ENCODE data around the gene SLFN5.
A peak's percentile ranks its signal among the peaks of the same experiment; 100 is the strongest.
"Not testable (repeated sequence)": the region's sequence is repeated elsewhere in the genome, so short reads cannot be mapped to it uniquely, and the experiment has no call there.

Gene SLFN5

GRCh38 chr17:35242805-35243560 lies at the start of gene SLFN5:
SLFN5 (plus strand) TSS chr17:35243072; CDS start chr17:35258691, 15,619 bp downstream.
- DNase-seq: peak; percentile 49

GRCh38 chr17:35194001-35194400 lies 48.9 kb upstream of the SLFN5 start, which contains the start of gene SLC35G3:
SLC35G3 (minus strand) TSS chr17:35194393; CDS start chr17:35194307, 86 bp downstream.
- DNase-seq: not testable (repeated sequence)

GRCh38 chr17:35195062-35195461 lies 47.8 kb upstream of the SLFN5 start:
- DNase-seq: not testable (repeated sequence)

- not testable (repeated sequence) for DNase-seq
Measured at GRCh38 chr17:35202582-35202981, 40.3 kb upstream of the SLFN5 start.

- DNase-seq: no peak
Measured at GRCh38 chr17:35210741-35211140, 32.1 kb upstream of the SLFN5 start.

- no peak for DNase-seq
Measured at GRCh38 chr17:35212668-35213067, 30.2 kb upstream of the SLFN5 start.

- no peak for DNase-seq
Measured at GRCh38 chr17:35213412-35213940, 29.4 kb upstream of the SLFN5 start.

GRCh38 chr17:35214192-35214591 lies 28.7 kb upstream of the SLFN5 start:
- DNase-seq: no peak

- no peak for DNase-seq
Measured at GRCh38 chr17:35214631-35215273, 28.1 kb upstream of the SLFN5 start.

GRCh38 chr17:35217107-35217506 lies 25.8 kb upstream of the SLFN5 start:
- no peak for DNase-seq

GRCh38 chr17:35218915-35219314 lies 24.0 kb upstream of the SLFN5 start:
- no peak for DNase-seq

- DNase-seq: no peak
Measured at GRCh38 chr17:35222452-35222851, 20.4 kb upstream of the SLFN5 start.

- DNase-seq: no peak
Measured at GRCh38 chr17:35224436-35224835, 18.4 kb upstream of the SLFN5 start.

GRCh38 chr17:35227546-35227945 lies 15.3 kb upstream of the SLFN5 start:
- no peak for DNase-seq

GRCh38 chr17:35229638-35230037 lies 13.2 kb upstream of the SLFN5 start:
- no peak for DNase-seq

- not testable (repeated sequence) for DNase-seq
Measured at GRCh38 chr17:35234315-35234714, 8.6 kb upstream of the SLFN5 start.

GRCh38 chr17:35235289-35235688 lies 7.6 kb upstream of the SLFN5 start:
- no peak for DNase-seq

- no peak for DNase-seq
Measured at GRCh38 chr17:35235917-35236316, 7.0 kb upstream of the SLFN5 start.

GRCh38 chr17:35236821-35237220 lies 6.1 kb upstream of the SLFN5 start:
- DNase-seq: no peak

- DNase-seq: no peak
Measured at GRCh38 chr17:35238821-35239220, 4.1 kb upstream of the SLFN5 start.

- DNase-seq: no peak
Measured at GRCh38 chr17:35239823-35240222, 3.0 kb upstream of the SLFN5 start.

- no peak for DNase-seq
Measured at GRCh38 chr17:35240861-35241260, 2.0 kb upstream of the SLFN5 start.

- DNase-seq: no peak
Measured at GRCh38 chr17:35241520-35241919, 1.4 kb upstream of the SLFN5 start.

GRCh38 chr17:35242158-35242804 lies 591 bp upstream of the SLFN5 start:
- DNase-seq: peak; percentile 43
